Measurements from ENCODE around the gene SYPL2.

GRCh38 chr1:109500941-109501381 is 34.6 kb downstream of the SYPL2 start:
- no peak for TF ChIP-seq CTCF (IDR thresholded peaks at IDR 0.05)
- TF ChIP-seq POLR2AphosphoS5 (IDR thresholded peaks at IDR 0.05; ENCODE audit: insufficient read depth in 1 of 2, low read depth in 1 of 2), result no peak
- no peak for TF ChIP-seq POLR2A (IDR thresholded peaks at IDR 0.05)
